ENCODE data around the gene TSPAN7.

The TSPAN7 gene

GRCh38 chrX:38561126-38561868 lies at the start of gene TSPAN7:
TSPAN7 (plus strand) TSS chrX:38561542; CDS start chrX:38561547, 5 bp downstream.
- H3K4me1 Mint-ChIP-seq: peaks cover 8% of the 10 kb centered on the region
- peak; percentile 80 for DNase-seq
- H3K27ac Mint-ChIP-seq: peak within 1 kb of the TSS; percentile 28
- no peaks in the 10 kb centered on the region for H3K9me3 Mint-ChIP-seq
- CTCF ChIA-PET: no interaction called here
- H3K27me3 Mint-ChIP-seq: peaks cover 31% of the 10 kb centered on the region
- peak within 1 kb of the TSS; percentile 76 for H3K4me3 Mint-ChIP-seq
- H3K36me3 Mint-ChIP-seq: no peaks in the 10 kb centered on the region

- CTCF ChIA-PET: no interaction called here
- Mint-ChIP-seq H3K4me1 (no peaks in the 10 kb centered on the region), H3K36me3 (no peaks in the 10 kb centered on the region), H3K27ac (no peak overlapping the region), H3K27me3 (no peaks in the 10 kb centered on the region), H3K9me3 (no peaks in the 10 kb centered on the region), H3K4me3 (no peak overlapping the region)
- no peak for DNase-seq
Observed at GRCh38 chrX:38513112-38513742, 48.1 kb upstream of the TSPAN7 start.

GRCh38 chrX:38514016-38514854 lies 47.1 kb upstream of the TSPAN7 start:
- DNase-seq: no peak
- H3K9me3 Mint-ChIP-seq: no peaks in the 10 kb centered on the region
- no peaks in the 10 kb centered on the region for H3K4me1 Mint-ChIP-seq
- no peak overlapping the region for H3K4me3 Mint-ChIP-seq
- no peak overlapping the region for H3K27ac Mint-ChIP-seq
- no peaks in the 10 kb centered on the region for H3K36me3 Mint-ChIP-seq
- CTCF ChIA-PET: no interaction called here
- H3K27me3 Mint-ChIP-seq: no peaks in the 10 kb centered on the region

- CTCF ChIA-PET: no interaction called here
- Mint-ChIP-seq H3K36me3 (no peaks in the 10 kb centered on the region), H3K27ac (no peak overlapping the region), H3K4me1 (no peaks in the 10 kb centered on the region), H3K4me3 (no peak overlapping the region), H3K27me3 (no peaks in the 10 kb centered on the region), H3K9me3 (no peaks in the 10 kb centered on the region)
- no peak for DNase-seq
Observed at GRCh38 chrX:38515291-38515690, 46.1 kb upstream of the TSPAN7 start.

- CTCF ChIA-PET: no interaction called here
- H3K27ac Mint-ChIP-seq: no peak overlapping the region
- no peak for DNase-seq
- no peak overlapping the region for H3K4me3 Mint-ChIP-seq
- H3K4me1 Mint-ChIP-seq: no peaks in the 10 kb centered on the region
- no peaks in the 10 kb centered on the region for H3K9me3 Mint-ChIP-seq
- no peaks in the 10 kb centered on the region for H3K36me3 Mint-ChIP-seq
- no peaks in the 10 kb centered on the region for H3K27me3 Mint-ChIP-seq
Observed at GRCh38 chrX:38516196-38516774, 45.1 kb upstream of the TSPAN7 start.

- H3K4me1 Mint-ChIP-seq: no peaks in the 10 kb centered on the region
Observed at GRCh38 chrX:38519651-38520050, 41.7 kb upstream of the TSPAN7 start.

GRCh38 chrX:38538134-38538533 lies 23.2 kb upstream of the TSPAN7 start:
- H3K9me3 Mint-ChIP-seq: no peaks in the 10 kb centered on the region
- H3K36me3 Mint-ChIP-seq: no peaks in the 10 kb centered on the region
- no peaks in the 10 kb centered on the region for H3K27me3 Mint-ChIP-seq
- H3K27ac Mint-ChIP-seq: no peak overlapping the region
- H3K4me3 Mint-ChIP-seq: no peak overlapping the region
- CTCF ChIA-PET: no interaction called here
- no peaks in the 10 kb centered on the region for H3K4me1 Mint-ChIP-seq
- no peak for DNase-seq

More at GRCh38 chrX:38519651-38520050, 41.7 kb upstream of the TSPAN7 start:
- Mint-ChIP-seq H3K36me3 (no peaks in the 10 kb centered on the region), H3K4me3 (no peak overlapping the region), H3K27ac (no peak overlapping the region), H3K27me3 (no peaks in the 10 kb centered on the region), H3K9me3 (no peaks in the 10 kb centered on the region)
- no peak for DNase-seq
- CTCF ChIA-PET: no interaction called here

GRCh38 chrX:38539748-38540147 lies 21.6 kb upstream of the TSPAN7 start:
- H3K27ac Mint-ChIP-seq: no peak overlapping the region
- no peaks in the 10 kb centered on the region for H3K36me3 Mint-ChIP-seq
- no peaks in the 10 kb centered on the region for H3K27me3 Mint-ChIP-seq
- no peaks in the 10 kb centered on the region for H3K4me1 Mint-ChIP-seq
- DNase-seq: no peak
- CTCF ChIA-PET: no interaction called here
- H3K9me3 Mint-ChIP-seq: no peaks in the 10 kb centered on the region
- no peak overlapping the region for H3K4me3 Mint-ChIP-seq

GRCh38 chrX:38548508-38548907 lies 12.8 kb upstream of the TSPAN7 start:
- no peaks in the 10 kb centered on the region for H3K9me3 Mint-ChIP-seq
- no peaks in the 10 kb centered on the region for H3K27me3 Mint-ChIP-seq
- H3K4me3 Mint-ChIP-seq: no peak overlapping the region
- H3K27ac Mint-ChIP-seq: no peak overlapping the region
- no peaks in the 10 kb centered on the region for H3K36me3 Mint-ChIP-seq
- CTCF ChIA-PET: no interaction called here
- H3K4me1 Mint-ChIP-seq: no peaks in the 10 kb centered on the region
- DNase-seq: no peak

- H3K9me3 Mint-ChIP-seq: no peaks in the 10 kb centered on the region
- no peaks in the 10 kb centered on the region for H3K4me1 Mint-ChIP-seq
- no peak for DNase-seq
- no peak overlapping the region for H3K27ac Mint-ChIP-seq
- CTCF ChIA-PET: no interaction called here
- H3K4me3 Mint-ChIP-seq: no peak overlapping the region
- H3K27me3 Mint-ChIP-seq: peaks cover 4% of the 10 kb centered on the region
- no peaks in the 10 kb centered on the region for H3K36me3 Mint-ChIP-seq
Observed at GRCh38 chrX:38552721-38553120, 8.6 kb upstream of the TSPAN7 start.

- Mint-ChIP-seq H3K27me3 (peaks cover 31% of the 10 kb centered on the region), H3K9me3 (no peaks in the 10 kb centered on the region), H3K27ac (no peak overlapping the region), H3K4me1 (peaks cover 8% of the 10 kb centered on the region), H3K36me3 (no peaks in the 10 kb centered on the region), H3K4me3 (no peak overlapping the region)
- no peak for DNase-seq
- CTCF ChIA-PET: no interaction called here
Observed at GRCh38 chrX:38558686-38559085, 2.7 kb upstream of the TSPAN7 start.

GRCh38 chrX:38560776-38561125 lies 591 bp upstream of the TSPAN7 start:
- H3K4me1 Mint-ChIP-seq: peaks cover 8% of the 10 kb centered on the region
- H3K27ac Mint-ChIP-seq: no peak overlapping the region
- H3K9me3 Mint-ChIP-seq: no peaks in the 10 kb centered on the region
- H3K27me3 Mint-ChIP-seq: peaks cover 31% of the 10 kb centered on the region
- H3K36me3 Mint-ChIP-seq: no peaks in the 10 kb centered on the region
- CTCF ChIA-PET: no interaction called here
- DNase-seq: no peak
- H3K4me3 Mint-ChIP-seq: peak overlapping the region; percentile 67

GRCh38 chrX:38561951-38562719 lies 793 bp downstream of the TSPAN7 start:
- H3K27me3 Mint-ChIP-seq: peaks cover 27% of the 10 kb centered on the region
- peaks cover 8% of the 10 kb centered on the region for H3K4me1 Mint-ChIP-seq
- H3K9me3 Mint-ChIP-seq: no peaks in the 10 kb centered on the region
- H3K27ac Mint-ChIP-seq: no peak overlapping the region
- H3K4me3 Mint-ChIP-seq: peak overlapping the region; percentile 76
- CTCF ChIA-PET: no interaction called here
- DNase-seq: peak; percentile 20
- no peaks in the 10 kb centered on the region for H3K36me3 Mint-ChIP-seq

- no peak overlapping the region for H3K27ac Mint-ChIP-seq
- no peaks in the 10 kb centered on the region for H3K36me3 Mint-ChIP-seq
- CTCF ChIA-PET: no interaction called here
- no peak overlapping the region for H3K4me3 Mint-ChIP-seq
- H3K9me3 Mint-ChIP-seq: no peaks in the 10 kb centered on the region
- H3K27me3 Mint-ChIP-seq: peaks cover 27% of the 10 kb centered on the region
- H3K4me1 Mint-ChIP-seq: peaks cover 8% of the 10 kb centered on the region
- no peak for DNase-seq
Observed at GRCh38 chrX:38563030-38563429, 1.7 kb downstream of the TSPAN7 start.

Measured in activated naive CD4-positive, alpha-beta T cell treated with anti-CD3 and anti-CD28 coated beads, Interleukin-2, amount 10 ng/mL, durations not matched to agents 7 days and 5 days (primary cell).